ENCODE measurements around the gene NUBP1. TPM values are rescaled to one million over a fixed set of nuclear protein-coding genes. Genes with fewer than 3 reads are reported as not detected.
"Not testable (repeated sequence)": the region's sequence is repeated elsewhere in the genome, so short reads cannot be mapped to it uniquely, and the experiment has no call there.

The NUBP1 gene
- total RNA-seq, 4 donors from 2014 or later = 17.4 to 34.7 (median 28.4) TPM

- no peaks in the 10 kb centered on the region for H3K36me3 ChIP-seq
- DNase-seq (ENCODE audit: extremely low spot score) = no peak
- H3K9me3 ChIP-seq = no peaks in the 10 kb centered on the region
- H3K27ac ChIP-seq (replicated peaks in 1 of 4) = no peak overlapping the region
- no peaks in the 10 kb centered on the region for H3K27me3 ChIP-seq
- no peak overlapping the region for H3K4me3 ChIP-seq
- 86% methylated on average over 5 of the region's 5 CpGs for WGBS
- H3K4me1 ChIP-seq = no peaks in the 10 kb centered on the region
- TF ChIP-seq EP300 (IDR thresholded peaks at IDR 0.05) (no peak), POLR2AphosphoS5 (IDR thresholded peaks at IDR 0.05) (no peak)
- intact Hi-C loops (cut with DNase I) = no loop called here
These were observed 43.7 kb downstream of the NUBP1 start for GRCh38 chr16:10787304-10787703.

- H3K27ac ChIP-seq (replicated peaks in 1 of 4); H3K4me1 ChIP-seq; H3K27me3 ChIP-seq; H3K9me3 ChIP-seq; intact Hi-C loops (cut with DNase I); DNase-seq (ENCODE audit: extremely low spot score); H3K4me3 ChIP-seq; H3K36me3 ChIP-seq: not testable (repeated sequence)
- WGBS = 88% methylated on average over 4 of the region's 4 CpGs
These were observed 45.0 kb downstream of the NUBP1 start for GRCh38 chr16:10788630-10789029.

GRCh38 chr16:10791048-10791447 lies 47.4 kb downstream of the NUBP1 start:
- Histone ChIP-seq H3K27me3 (no peaks in the 10 kb centered on the region), H3K36me3 (no peaks in the 10 kb centered on the region), H3K4me3 (no peak overlapping the region), H3K27ac (replicated peaks in 1 of 4) (no peak overlapping the region), H3K4me1 (no peaks in the 10 kb centered on the region), H3K9me3 (no peaks in the 10 kb centered on the region)
- intact Hi-C loops (cut with DNase I) = no loop called here
- 86% methylated on average over 4 of the region's 4 CpGs for WGBS
- DNase-seq (ENCODE audit: extremely low spot score) = no peak
- TF ChIP-seq EP300 (IDR thresholded peaks at IDR 0.05) (no peak), CTCF (IDR thresholded peaks at IDR 0.05) (no peak), POLR2AphosphoS5 (IDR thresholded peaks at IDR 0.05) (no peak), POLR2A (IDR thresholded peaks at IDR 0.05; ENCODE audit: low read depth) (no peak)

- no peaks in the 10 kb centered on the region for H3K36me3 ChIP-seq
- H3K4me1 ChIP-seq = no peaks in the 10 kb centered on the region
- no peak overlapping the region for H3K27ac ChIP-seq (replicated peaks in 1 of 4)
- H3K27me3 ChIP-seq = no peaks in the 10 kb centered on the region
- TF ChIP-seq POLR2A (IDR thresholded peaks at IDR 0.05; ENCODE audit: low read depth) (no peak), POLR2AphosphoS5 (IDR thresholded peaks at IDR 0.05) (no peak), EP300 (IDR thresholded peaks at IDR 0.05) (no peak), CTCF (IDR thresholded peaks at IDR 0.05) (no peak)
- H3K9me3 ChIP-seq = peaks cover 0 to 5% (median 0%) of the 10 kb centered on the region in 4 donors
- 88% methylated on average over 3 of the region's 3 CpGs for WGBS
- H3K4me3 ChIP-seq = no peak overlapping the region
- no peak for DNase-seq (ENCODE audit: extremely low spot score)
- intact Hi-C loops (cut with DNase I) = no loop called here
These were observed 56.1 kb downstream of the NUBP1 start for GRCh38 chr16:10799736-10800135.

GRCh38 chr16:10805334-10805733 lies 61.7 kb downstream of the NUBP1 start:
- no peak for DNase-seq (ENCODE audit: extremely low spot score)
- no peak overlapping the region for H3K27ac ChIP-seq (replicated peaks in 1 of 4)
- no peaks in the 10 kb centered on the region for H3K36me3 ChIP-seq
- 84% methylated on average over 9 of the region's 9 CpGs for WGBS
- intact Hi-C loops (cut with DNase I) = no loop called here
- H3K9me3 ChIP-seq = no peaks in the 10 kb centered on the region
- peaks cover 0 to 4% (median 0%) of the 10 kb centered on the region in 4 donors for H3K27me3 ChIP-seq
- H3K4me1 ChIP-seq = no peaks in the 10 kb centered on the region
- TF ChIP-seq POLR2A (IDR thresholded peaks at IDR 0.05; ENCODE audit: low read depth) = no peak
- TF ChIP-seq CTCF (IDR thresholded peaks at IDR 0.05) = no peak
- no peak for TF ChIP-seq EP300 (IDR thresholded peaks at IDR 0.05)
- no peak for TF ChIP-seq POLR2AphosphoS5 (IDR thresholded peaks at IDR 0.05)
- no peak overlapping the region for H3K4me3 ChIP-seq

GRCh38 chr16:10806698-10807097 lies 63.1 kb downstream of the NUBP1 start:
- Histone ChIP-seq H3K27me3 (peaks cover 0 to 4% (median 0%) of the 10 kb centered on the region in 4 donors), H3K27ac (replicated peaks in 1 of 4) (no peak overlapping the region), H3K36me3 (no peaks in the 10 kb centered on the region), H3K4me1 (no peaks in the 10 kb centered on the region), H3K9me3 (no peaks in the 10 kb centered on the region), H3K4me3 (no peak overlapping the region)
- intact Hi-C loops (cut with DNase I) = no loop called here
- DNase-seq (ENCODE audit: extremely low spot score) = no peak
- 83% methylated on average over 6 of the region's 6 CpGs for WGBS
- TF ChIP-seq POLR2AphosphoS5 (IDR thresholded peaks at IDR 0.05) (no peak), EP300 (IDR thresholded peaks at IDR 0.05) (no peak), POLR2A (IDR thresholded peaks at IDR 0.05; ENCODE audit: low read depth) (no peak), CTCF (IDR thresholded peaks at IDR 0.05) (no peak)
